C4-2B (cell line): ENCODE data around the gene IFNLR1.

Experiments used
- ZFX ChIP-seq: fragments of 450-650 bp; IDR thresholded peaks from 2 replicates; pipeline ENCODE4 v1.6.1; 2017
- TF ChIP-seq, protein P1 (sequence below): fragments of 450-650 bp; conservative IDR thresholded peaks from 2 replicates; pipeline ENCODE4 v1.5.1; 2017; ENCODE audit warnings: mild to moderate bottlenecking

DNA sequence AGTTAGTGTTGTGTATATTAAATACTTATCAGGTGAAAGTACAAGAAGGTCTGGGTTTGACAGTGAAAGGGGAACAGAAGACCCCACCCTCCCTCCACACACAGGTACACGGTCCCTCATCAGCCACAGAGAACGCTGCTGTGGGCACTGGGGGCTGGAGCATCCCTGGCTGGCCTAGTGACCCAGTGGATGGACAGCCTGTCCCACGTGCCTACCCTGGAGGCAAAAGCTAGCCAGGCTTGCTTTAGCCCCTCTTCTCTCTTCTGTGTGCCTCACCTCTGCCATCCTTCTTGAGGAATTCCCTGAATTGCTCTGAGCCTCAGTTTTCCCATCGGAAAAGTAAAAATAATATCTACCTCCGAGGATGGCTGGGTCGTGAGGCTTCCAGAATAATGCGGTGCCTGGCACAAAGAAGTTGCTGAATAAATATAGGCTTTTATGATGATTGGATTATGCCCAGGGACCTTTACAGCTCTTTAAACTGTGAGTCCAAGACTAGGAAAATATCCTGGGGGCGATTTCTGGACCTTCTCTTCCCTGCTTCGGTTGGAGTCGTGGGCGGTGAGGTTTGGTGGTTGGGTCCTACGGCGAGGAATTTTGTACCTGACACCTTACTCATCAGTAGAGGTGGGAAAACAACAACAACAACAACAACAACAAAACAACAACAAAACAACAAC is 918 bp downstream of the IFNLR1 start:
- TF ChIP-seq, protein P1, sequence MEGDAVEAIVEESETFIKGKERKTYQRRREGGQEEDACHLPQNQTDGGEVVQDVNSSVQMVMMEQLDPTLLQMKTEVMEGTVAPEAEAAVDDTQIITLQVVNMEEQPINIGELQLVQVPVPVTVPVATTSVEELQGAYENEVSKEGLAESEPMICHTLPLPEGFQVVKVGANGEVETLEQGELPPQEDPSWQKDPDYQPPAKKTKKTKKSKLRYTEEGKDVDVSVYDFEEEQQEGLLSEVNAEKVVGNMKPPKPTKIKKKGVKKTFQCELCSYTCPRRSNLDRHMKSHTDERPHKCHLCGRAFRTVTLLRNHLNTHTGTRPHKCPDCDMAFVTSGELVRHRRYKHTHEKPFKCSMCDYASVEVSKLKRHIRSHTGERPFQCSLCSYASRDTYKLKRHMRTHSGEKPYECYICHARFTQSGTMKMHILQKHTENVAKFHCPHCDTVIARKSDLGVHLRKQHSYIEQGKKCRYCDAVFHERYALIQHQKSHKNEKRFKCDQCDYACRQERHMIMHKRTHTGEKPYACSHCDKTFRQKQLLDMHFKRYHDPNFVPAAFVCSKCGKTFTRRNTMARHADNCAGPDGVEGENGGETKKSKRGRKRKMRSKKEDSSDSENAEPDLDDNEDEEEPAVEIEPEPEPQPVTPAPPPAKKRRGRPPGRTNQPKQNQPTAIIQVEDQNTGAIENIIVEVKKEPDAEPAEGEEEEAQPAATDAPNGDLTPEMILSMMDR, result no peak
- no peak for TF ChIP-seq ZFX
